Measurements from ENCODE around the gene TRIM72.
"Not testable (repeated sequence)": the region's sequence is repeated elsewhere in the genome, so short reads cannot be mapped to it uniquely, and the experiment has no call there.

Gene TRIM72

DNA sequence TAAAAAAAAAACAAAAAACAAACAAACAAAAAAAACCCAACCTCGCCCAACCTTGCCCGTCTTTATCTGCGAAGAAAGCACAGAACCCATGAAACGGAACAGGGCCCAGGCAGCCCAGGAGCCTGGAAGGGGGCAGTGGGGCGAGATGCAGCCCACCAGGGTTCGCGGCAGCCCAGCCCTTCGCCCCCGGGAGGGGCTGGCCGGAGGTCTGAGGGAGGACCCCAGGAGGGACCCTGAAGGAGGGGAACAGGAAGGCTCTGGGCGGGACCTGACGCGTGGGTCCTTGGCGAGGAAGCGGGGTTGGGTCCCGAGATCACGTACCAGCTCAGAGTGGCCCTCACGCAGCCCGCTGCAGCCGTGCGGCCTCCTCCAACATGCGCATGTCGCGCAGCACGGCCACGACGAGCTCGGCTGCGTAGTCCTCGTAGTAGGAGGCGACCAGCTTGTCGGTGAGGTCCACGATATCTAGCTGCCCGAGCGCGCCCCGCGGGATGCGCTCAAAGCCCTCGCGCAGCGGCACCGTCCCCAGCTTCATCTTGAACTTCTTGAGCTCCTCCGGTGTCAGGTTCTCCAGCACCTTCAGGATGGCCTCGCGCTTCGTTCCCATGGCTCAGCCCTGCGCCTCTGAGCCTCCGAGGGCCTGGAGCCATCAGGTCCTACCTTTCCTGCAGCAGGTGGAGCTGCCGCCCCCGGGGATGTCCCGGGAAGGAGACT lies 2.7 kb downstream of the TRIM72 start, which contains the start of gene PYDC1:
PYDC1 (minus strand) TSS at position 714 of the 714 bp plus-strand sequence; CDS start at position 607, 107 bp downstream.
- peak in 1 of 14 donors; percentile 72 for DNase-seq

DNA sequence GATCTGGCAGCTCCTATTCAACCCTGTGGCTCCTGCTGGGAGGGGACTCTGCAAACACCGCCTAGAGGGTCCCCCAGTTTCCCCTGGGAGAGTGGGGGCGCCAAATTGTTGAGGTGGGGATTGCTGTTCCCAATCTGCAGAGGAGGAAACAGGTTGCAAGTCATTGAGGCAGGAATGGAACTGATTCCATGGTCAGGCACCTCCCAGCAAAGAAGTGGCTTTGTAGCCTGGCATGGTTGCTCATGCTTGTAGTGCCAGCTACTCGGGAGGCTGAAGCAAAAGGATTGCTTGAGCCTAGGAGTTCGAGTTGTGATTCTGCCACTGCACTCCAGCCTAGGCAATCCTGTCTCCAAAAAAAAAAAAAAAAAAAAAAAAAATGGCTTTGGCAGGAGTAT lies 3.2 kb downstream of the TRIM72 start:
- peak in 1 of 14 donors; percentile 54 for DNase-seq

DNA sequence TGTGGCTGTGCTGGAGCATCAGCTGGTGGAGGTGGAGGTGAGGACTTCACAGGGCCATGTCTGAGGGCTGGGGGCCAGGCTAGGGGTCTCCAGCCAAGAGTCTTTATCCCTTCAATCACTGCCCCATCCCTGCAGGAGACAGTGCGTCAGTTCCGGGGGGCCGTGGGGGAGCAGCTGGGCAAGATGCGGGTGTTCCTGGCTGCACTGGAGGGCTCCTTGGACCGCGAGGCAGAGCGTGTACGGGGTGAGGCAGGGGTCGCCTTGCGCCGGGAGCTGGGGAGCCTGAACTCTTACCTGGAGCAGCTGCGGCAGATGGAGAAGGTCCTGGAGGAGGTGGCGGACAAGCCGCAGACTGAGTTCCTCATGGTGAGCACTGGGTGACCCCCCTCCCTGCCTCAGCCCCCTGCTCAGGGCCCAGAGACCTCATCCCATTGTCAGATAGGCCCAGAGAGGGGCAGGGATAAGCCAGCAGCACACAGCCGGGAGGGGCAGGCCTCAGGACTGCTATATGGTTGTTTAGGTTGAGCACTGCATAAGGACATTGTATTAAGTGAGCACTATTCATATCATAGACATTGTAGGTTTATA lies 5.3 kb downstream of the TRIM72 start:
- no peak for DNase-seq

DNA sequence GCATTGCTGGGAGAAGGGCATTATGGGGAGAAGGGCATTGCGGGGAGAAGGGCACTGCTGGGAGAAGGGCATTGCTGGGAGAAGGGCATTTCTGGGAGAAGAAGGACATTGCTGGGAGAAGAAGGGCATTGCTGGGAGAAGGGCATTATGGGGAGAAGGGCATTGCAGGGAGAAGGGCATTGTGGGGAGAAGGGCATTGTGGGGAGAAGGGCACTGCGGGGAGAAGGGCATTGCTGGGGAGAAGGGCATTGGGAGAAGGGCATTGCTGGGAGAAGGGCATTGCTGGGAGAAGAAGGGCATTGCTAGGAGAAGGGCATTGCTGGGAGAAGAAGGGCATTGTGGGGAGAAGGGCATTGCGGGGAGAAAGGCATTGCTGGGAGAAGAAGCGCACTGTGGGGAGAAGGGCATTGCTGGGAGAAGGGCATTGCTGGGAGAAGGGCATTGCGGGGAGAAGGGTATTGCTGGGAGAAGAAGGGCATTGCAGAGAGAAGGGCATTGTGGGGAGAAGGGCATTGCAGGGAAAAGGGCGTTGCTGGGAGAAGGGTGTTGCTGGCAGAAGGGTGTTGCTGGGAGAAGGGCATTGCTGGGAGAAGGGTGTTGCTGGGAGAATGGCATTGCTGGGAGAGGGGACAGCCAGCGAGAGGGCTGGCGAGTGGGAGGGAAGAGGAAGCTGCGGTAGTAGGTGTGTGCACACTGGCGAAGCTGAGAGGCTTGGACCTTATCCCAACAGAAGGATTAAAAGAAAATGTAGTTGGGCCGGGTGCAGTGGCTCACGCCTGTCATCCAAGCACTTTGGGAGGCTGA lies 7.6 kb downstream of the TRIM72 start:
- DNase-seq: peak in 1 of 14 donors; percentile 12

DNA sequence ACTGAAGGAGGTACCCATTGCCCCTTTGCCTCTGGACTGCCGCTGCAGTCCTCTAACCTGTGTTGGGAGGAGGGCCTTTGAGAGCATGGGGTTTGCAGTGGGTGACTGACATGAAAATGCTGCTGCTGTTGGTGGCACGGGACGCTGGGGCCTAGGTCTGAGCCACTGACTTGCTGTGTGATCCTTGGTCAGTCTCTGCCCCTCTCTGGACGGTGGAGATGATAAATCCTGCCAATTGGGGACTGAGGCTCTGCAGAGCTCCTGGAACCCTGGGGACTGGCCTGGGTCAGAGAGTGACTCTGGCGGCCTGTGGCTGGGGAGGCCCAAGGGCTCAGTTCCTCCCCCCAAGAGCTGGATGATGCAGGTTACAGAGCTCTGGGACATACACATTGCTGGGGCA lies 9.1 kb downstream of the TRIM72 start:
- no peak for DNase-seq

DNA sequence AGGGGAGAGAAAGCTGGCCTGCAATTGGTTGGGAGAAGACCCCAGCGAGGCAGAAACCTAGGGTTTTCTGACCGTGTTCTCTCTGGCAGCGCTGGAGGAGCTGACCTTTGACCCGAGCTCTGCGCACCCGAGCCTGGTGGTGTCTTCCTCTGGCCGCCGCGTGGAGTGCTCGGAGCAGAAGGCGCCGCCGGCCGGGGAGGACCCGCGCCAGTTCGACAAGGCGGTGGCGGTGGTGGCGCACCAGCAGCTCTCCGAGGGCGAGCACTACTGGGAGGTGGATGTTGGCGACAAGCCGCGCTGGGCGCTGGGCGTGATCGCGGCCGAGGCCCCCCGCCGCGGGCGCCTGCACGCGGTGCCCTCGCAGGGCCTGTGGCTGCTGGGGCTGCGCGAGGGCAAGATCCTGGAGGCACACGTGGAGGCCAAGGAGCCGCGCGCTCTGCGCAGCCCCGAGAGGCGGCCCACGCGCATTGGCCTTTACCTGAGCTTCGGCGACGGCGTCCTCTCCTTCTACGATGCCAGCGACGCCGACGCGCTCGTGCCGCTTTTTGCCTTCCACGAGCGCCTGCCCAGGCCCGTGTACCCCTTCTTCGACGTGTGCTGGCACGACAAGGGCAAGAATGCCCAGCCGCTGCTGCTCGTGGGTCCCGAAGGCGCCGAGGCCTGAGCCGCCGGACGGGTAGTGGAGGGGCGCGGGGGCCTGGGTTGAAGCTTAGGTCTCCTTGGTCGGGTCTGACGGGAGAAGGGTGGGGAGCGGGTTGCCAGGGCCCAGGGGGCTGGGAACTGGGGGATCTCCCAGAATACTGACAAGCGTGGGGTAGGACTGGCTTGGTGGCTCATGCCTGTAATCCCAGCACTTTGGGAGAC lies 10.4 kb downstream of the TRIM72 start:
- no peak for DNase-seq

DNA sequence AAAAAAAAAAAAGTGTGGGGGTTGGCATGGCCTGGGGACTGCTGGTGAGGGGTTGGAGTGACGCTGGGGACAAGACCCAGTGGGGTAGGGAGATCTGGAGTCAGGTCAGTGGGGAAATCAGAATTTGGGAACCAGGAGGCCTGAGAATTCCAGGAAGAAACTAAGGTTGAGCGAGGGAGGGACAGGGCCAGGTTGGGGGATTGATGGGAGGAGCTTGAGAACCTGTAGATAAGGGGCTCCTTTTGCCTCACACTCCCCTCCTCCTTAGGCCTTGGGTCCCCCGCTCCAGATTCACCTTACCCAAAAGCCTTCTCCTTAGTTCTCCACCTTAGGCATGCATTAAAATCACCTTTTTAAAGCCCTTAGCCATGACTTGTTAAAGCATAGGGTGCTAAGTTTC lies 11.3 kb downstream of the TRIM72 start:
- DNase-seq: no peak

DNA sequence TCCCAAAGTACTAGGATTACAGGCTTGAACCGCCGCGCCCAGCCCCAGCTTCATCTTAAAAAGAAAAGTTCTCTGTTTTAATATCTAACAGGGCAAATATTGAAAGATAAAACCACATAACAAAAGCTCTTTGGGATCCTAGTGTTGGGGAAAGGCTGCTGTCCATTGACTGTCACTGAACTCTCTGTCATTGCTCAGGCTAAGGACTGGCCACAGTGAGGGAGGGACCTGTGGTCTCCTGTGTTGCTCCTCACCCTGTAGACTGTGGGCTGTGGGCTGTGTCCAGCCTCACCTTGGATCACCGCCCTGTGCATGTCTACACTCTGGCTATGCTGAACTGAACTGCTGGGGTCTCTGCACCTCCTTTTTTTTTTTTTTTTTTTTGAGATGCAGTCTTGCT lies 14.3 kb downstream of the TRIM72 start:
- no peak for DNase-seq

DNA sequence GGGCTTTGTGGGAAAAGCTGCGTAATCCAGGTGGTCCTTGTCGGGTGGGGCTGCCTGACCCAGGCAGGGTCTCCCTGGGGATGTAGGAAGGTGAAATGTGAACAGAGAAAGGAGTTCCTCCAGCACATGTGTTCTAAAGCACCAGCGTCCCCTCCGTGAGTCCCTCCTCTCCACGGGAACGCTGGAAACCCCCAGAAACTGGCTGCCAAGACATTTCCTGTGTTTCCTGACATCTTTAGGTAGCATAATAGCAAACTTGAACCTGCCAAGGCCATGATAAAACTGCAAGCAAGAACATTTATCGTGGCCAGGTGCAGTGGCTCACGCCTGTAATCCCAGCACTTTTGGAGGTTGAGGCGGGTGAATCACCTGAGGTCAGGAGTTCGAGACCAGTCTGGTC lies 15.6 kb downstream of the TRIM72 start:
- DNase-seq: no peak

DNA sequence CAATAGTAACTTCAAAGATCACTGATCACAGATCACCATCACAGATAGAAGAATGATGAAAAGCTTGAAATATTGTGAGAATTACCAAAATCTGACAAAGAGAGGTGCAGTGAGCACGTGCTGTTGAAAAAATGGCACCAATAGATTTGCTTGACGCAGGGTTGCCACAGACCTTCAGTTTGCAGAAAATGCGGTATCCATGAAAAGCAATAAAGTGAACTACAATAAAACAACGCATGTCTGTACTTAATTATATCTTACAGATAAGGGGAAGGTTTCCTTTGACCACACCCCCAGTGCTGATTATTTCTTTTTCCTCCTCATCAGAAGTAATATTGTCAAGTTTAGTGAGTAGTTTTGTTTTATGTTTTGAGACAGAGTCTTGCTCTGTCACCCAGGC lies 24.1 kb downstream of the TRIM72 start:
- no peak for DNase-seq

DNA sequence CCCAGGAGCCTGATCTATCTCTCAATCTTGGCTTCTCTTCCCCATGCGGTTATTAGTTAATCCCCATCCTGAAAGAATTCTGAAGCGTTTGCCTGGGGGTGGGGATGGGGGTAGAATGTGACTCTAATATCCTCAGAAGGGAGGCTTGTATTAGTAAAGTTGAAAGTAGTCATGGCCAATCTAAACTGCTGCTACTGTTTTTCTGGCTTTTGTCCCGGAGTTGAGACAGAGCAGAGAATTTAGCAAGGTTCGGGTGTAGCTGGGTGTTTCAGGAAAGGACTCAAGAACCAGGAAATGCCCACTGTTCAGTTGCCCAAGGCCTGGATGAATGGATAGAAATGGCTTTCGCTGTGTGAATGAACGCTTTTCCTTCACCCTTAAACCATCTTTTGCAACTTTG lies 28.3 kb downstream of the TRIM72 start:
- no peak for DNase-seq

DNA sequence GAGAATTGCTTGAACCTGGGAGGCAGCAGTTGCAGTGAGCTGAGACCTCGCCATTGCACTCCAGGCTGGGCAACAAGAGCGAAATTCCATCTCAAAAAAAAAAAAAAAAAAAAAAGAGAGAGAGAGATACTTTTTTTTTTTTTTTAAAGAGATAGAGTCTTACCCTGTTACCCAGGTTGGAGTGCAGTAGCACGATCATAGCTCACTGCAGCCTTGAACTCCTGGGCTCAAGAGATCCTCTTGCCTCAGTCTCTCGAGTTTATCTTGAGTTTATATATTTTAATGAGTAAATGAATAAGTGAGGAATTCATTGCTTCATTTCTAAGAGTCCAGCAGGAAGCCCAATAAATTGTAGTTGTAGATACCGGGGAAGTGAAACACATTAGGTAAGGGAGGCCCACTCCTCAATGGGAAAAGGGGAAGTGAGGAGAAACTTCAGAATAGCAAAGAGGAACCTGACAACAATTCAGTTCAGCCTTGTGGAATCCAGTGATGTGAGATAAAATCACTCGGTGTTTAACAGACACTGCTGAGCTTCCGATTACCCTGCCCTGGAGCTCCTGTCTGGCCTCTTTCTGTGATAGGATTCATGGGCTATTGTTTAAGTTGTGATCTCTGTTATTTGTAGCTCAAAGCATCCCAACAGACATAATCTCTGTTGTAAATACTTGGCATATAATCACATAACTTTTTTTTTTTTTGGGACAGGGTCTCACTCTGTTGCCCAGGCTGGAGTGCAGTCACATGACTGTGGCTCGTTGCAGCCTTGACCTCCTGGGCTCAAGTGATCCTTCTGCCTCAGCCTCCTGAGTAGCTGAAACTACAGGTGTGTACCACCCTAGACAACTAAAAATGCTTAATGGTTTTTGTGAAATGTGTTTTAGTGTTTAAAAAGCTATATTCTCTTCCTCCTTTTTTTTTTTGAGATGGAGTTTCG lies 30.1 kb downstream of the TRIM72 start:
- no peak for DNase-seq

DNA sequence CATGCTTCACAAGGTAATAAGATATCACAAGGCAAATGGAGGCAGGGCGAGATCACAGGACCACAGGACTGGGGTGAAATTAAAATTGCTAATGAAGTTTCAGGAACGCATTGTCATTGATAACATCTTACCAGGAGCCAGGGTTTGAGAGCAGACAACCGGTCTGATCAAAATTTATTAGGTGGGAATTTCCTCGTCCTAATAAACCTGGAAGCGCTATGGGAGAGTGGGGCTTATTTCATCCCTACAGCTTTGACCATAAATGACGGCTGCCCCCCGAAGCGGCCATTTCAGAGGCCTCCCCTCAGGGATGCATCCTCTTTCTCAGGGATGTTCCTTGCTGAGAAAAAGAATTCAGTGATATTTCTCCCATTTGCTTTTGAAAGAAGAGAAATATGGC lies 31.7 kb downstream of the TRIM72 start:
- not testable (repeated sequence) for DNase-seq

DNA sequence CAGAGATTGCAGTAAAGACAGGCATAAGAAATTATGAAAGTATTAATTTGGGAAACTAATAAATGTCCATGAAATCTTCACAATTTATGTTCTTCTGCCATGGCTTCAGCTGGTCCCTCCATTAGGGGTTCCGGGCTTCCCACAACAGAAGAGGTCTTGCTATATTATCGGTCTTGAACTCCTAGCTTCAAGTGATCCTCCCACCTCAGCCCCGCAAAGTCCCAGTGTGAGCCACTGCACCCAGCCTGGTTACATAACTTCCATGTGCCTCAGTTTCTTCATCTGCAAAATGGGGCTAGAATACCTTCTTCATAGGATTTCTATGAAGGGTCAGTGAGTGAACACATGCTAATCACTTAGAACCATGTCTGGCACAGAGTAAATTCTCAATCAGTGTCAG lies 32.4 kb downstream of the TRIM72 start:
- DNase-seq: no peak

DNA sequence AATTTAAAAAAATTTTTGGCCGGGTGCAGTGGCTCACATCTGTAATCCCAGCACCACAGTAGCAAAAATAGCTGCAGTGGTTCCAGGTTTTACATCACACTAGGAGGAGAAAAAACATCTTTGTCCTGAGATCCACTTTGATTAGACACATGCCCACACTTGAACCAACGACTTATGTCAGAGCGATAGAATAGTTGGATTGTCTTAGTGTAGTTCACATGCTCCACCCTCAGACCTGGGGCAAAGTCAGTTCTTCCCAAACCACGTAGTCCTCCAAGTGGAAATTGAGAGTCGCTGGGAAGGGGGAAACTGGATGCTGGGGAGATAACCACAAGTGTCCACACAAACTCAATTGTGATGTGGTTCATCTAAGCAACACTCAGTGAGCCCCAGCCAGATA lies 34.4 kb downstream of the TRIM72 start:
- DNase-seq: no peak

DNA sequence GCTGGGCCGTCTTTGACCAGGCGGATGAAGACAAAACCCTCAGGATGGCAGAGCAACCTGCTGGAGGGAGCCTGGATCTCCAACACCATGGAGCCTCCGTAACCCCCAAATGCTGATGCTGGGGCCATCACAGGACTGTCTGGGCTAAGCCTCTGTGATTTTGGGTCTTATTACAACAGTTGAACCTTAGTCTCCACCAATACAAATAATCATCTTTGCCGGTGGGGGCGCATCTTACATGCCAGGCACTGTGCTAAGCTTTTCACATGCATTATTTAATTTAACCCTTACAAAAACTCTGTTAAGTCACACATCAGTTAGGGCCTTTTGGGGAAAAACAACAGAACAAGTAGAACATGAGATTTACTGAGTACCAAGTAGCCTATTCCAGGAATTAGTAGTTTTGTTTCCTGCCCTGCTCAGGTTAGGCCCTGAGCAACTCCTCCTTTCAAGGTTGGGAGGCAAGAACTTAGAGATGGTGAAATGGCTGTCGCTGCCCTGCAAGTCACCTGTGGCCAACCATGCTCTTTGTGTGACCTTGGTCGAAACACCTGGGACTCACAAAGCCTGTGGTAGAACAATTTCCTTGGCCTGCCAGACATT lies 37.0 kb downstream of the TRIM72 start:
- DNase-seq: no peak

DNA sequence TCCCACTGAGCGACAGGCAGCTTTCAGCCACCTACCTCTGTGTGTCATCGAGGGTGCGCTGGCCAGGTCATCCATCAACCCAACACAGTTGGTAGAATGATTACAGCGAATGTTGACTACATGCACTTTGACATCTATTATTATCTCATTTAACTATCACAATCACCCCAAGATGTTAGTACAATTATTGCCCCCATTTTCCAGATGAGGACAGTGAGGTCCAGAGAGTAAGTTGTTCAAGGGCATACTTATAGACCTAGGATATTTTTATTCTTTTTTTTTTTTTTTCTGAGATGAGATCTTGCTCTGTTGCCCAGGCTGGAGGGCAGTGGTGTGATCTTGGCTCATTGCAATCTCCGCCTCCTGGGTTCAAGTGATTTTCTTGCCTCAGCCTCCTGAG lies 37.5 kb downstream of the TRIM72 start:
- no peak for DNase-seq

DNA sequence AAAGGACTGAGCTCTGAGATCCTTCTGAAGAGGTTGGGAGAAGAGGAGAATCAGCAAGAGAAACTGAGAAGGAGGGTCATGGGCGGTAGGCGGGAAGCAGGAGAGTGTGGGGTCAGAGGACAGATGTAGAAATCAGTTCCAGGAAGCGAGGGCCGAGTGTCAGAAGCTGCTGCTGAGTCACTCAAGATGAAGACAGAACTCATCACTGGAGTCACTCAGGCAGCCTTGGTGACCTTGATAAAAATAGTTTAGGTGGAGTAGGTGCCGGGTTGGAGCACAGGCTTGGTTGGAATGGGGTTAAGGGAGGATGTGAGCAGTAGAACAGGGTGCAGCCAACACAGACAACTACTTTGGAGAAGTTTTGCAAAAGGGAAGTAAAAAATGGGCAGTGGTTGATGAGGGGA lies 39.7 kb downstream of the TRIM72 start:
- peak in 5 of 14 donors; percentile 3 to 46 (median 8) for DNase-seq

DNA sequence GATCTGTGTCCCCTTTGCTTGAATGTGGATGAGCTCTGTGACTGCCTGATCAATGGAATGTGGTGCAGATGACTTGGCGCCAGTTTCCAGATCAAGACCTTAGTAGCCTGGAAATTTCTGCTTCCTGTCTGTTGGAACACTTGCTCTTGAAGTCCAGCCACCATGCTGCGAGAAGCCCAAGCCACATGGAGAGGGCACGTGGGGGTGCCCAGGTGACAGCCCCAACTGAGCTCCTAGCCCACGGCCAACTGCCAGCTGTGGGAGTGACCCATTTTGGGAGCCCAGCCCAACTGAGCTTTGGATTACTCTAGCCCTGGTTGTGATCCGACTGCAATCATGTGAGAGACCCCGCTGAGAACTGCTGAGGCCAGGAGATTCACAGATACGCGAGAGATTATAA lies 42.5 kb downstream of the TRIM72 start:
- no peak for DNase-seq

DNA sequence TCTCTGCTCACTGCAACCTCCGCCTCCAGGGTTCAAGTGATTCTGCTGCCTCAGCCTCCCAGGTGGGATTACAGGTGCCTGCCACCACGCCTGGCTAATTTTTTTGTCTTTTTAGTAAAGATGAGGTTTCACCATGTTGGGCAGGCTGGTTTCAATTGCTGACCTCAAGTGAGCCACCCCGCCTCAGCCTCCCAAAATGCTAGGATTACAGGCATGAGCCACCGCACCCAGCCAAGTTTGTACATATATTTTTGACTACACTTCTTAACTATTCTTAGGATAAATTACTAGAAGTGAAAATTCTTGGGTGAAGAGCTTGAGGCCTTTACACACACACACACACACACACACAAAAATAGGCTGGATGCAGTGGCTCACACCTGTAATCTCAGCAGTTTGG lies 44.4 kb downstream of the TRIM72 start:
- DNase-seq: no peak

Data from C1 segment of cervical spinal cord (tissue), 14 donors.